ENCODE results near the gene RAB3A. TPM values are rescaled to one million over a fixed set of nuclear protein-coding genes. Genes with fewer than 3 reads are reported as not detected.

RAB3A gene
- total RNA-seq, 1 experiment from 2014 or later: 1.9 TPM

- no TSS peak for BruUV-seq (replicated peaks)
- TF ChIP-seq CTCF (IDR thresholded peaks at IDR 0.05; ENCODE audit: unreplicated experiment): peak; percentile 76
- Mint-ChIP-seq H3K27me3 (ENCODE audit: unreplicated experiment) (no peaks in the 10 kb centered on the region), H3K9me3 (ENCODE audit: low read depth, unreplicated experiment) (no peaks in the 10 kb centered on the region), H3K27ac (ENCODE audit: unreplicated experiment) (no peak overlapping the region), H3K4me1 (ENCODE audit: low read depth, unreplicated experiment) (peaks cover 21% of the 10 kb centered on the region), H3K4me3 (ENCODE audit: low read depth, unreplicated experiment) (no peak overlapping the region), H3K36me3 (ENCODE audit: insufficient read depth, unreplicated experiment) (no peaks in the 10 kb centered on the region)
- intact Hi-C loops (cut with micrococcal nuclease; ENCODE audit: unreplicated experiment): loop anchor here (5.0 kb wide), 2 partner anchors 44 to 244 kb away; partner anchors contain the start of gene ARRDC2
- peak; percentile 75 for DNase-seq
- CTCF ChIA-PET: interaction anchor here (0.6 to 1.6 kb wide), 9 partner anchors 11 to 160 kb away, joined by 3 to 16 read pairs (median 5); partner anchors contain the start of genes MPV17L2 and RAB3A
These were observed 47.9 kb upstream of the RAB3A start for GRCh38 chr19:18251587-18252369.

- H3K27ac Mint-ChIP-seq (ENCODE audit: unreplicated experiment): no peak overlapping the region
- H3K36me3 Mint-ChIP-seq (ENCODE audit: insufficient read depth, unreplicated experiment): no peaks in the 10 kb centered on the region
- H3K4me1 Mint-ChIP-seq (ENCODE audit: low read depth, unreplicated experiment): peaks cover 14% of the 10 kb centered on the region
- no peak for TF ChIP-seq CTCF (IDR thresholded peaks at IDR 0.05; ENCODE audit: unreplicated experiment)
- no peaks in the 10 kb centered on the region for H3K9me3 Mint-ChIP-seq (ENCODE audit: low read depth, unreplicated experiment)
- H3K27me3 Mint-ChIP-seq (ENCODE audit: unreplicated experiment): no peaks in the 10 kb centered on the region
- DNase-seq: no peak
- CTCF ChIA-PET: interaction anchor here (0.6 to 0.7 kb wide), 2 partner anchors 15 to 139 kb away, joined by 3 to 4 read pairs; no protein-coding TSS in a partner anchor
- intact Hi-C loops (cut with micrococcal nuclease; ENCODE audit: unreplicated experiment): loop anchor here (5.0 kb wide), 2 partner anchors 43 to 243 kb away; partner anchors contain the start of gene ARRDC2
- no peak overlapping the region for H3K4me3 Mint-ChIP-seq (ENCODE audit: low read depth, unreplicated experiment)
- no TSS peak for BruUV-seq (replicated peaks)
These were observed 46.0 kb upstream of the RAB3A start for GRCh38 chr19:18249834-18250233.

GRCh38 chr19:18245297-18245696 is 41.5 kb upstream of the RAB3A start:
- BruUV-seq (replicated peaks): no TSS peak
- no peak for DNase-seq
- CTCF ChIA-PET: interaction anchor here (0.7 kb wide), 1 partner anchor 157 kb away, joined by 4 read pairs; no protein-coding TSS in a partner anchor
- Mint-ChIP-seq H3K4me3 (ENCODE audit: low read depth, unreplicated experiment) (no peak overlapping the region), H3K9me3 (ENCODE audit: low read depth, unreplicated experiment) (no peaks in the 10 kb centered on the region), H3K36me3 (ENCODE audit: insufficient read depth, unreplicated experiment) (no peaks in the 10 kb centered on the region), H3K27ac (ENCODE audit: unreplicated experiment) (no peak overlapping the region), H3K4me1 (ENCODE audit: low read depth, unreplicated experiment) (no peaks in the 10 kb centered on the region), H3K27me3 (ENCODE audit: unreplicated experiment) (peaks cover 21% of the 10 kb centered on the region)
- intact Hi-C loops (cut with micrococcal nuclease; ENCODE audit: unreplicated experiment): no loop called here
- TF ChIP-seq CTCF (IDR thresholded peaks at IDR 0.05; ENCODE audit: unreplicated experiment): no peak

- CTCF ChIA-PET: no interaction called here
- no peak overlapping the region for H3K27ac Mint-ChIP-seq (ENCODE audit: unreplicated experiment)
- no peaks in the 10 kb centered on the region for H3K9me3 Mint-ChIP-seq (ENCODE audit: low read depth, unreplicated experiment)
- intact Hi-C loops (cut with micrococcal nuclease; ENCODE audit: unreplicated experiment): no loop called here
- TF ChIP-seq CTCF (IDR thresholded peaks at IDR 0.05; ENCODE audit: unreplicated experiment): no peak
- peaks cover 48% of the 10 kb centered on the region for H3K27me3 Mint-ChIP-seq (ENCODE audit: unreplicated experiment)
- H3K4me3 Mint-ChIP-seq (ENCODE audit: low read depth, unreplicated experiment): no peak overlapping the region
- BruUV-seq (replicated peaks): no TSS peak
- H3K36me3 Mint-ChIP-seq (ENCODE audit: insufficient read depth, unreplicated experiment): no peaks in the 10 kb centered on the region
- no peaks in the 10 kb centered on the region for H3K4me1 Mint-ChIP-seq (ENCODE audit: low read depth, unreplicated experiment)
- DNase-seq: no peak
These were observed 35.5 kb upstream of the RAB3A start for GRCh38 chr19:18239303-18239702.
